Activated T-cell treated with anti-CD3 and anti-CD28 coated beads, Interleukin-2, amount 50 U/mL, for 24 hours (primary cell): Measurements from ENCODE around the gene COMMD2.

Source experiments
- DNase-seq: peaks from one replicate; pipeline ENCODE4 v3.0.0-alpha.2; 2020
- H3K27ac Mint-ChIP-seq: 2 replicates; pipeline ENCODE4 v1.8.0; 2020; ENCODE audit warnings: mild to moderate bottlenecking, mixed read lengths
- H3K27me3 Mint-ChIP-seq: 2 replicates; pipeline ENCODE4 v1.8.0; 2020; ENCODE audit warnings: mixed read lengths
- H3K36me3 Mint-ChIP-seq: 2 replicates; pipeline ENCODE4 v1.8.0; 2020; ENCODE audit warnings: low read depth, mixed read lengths
- H3K4me1 Mint-ChIP-seq: 2 replicates; pipeline ENCODE4 v1.8.0; 2020; ENCODE audit warnings: low read depth, mixed read lengths
- H3K4me3 Mint-ChIP-seq: 2 replicates; pipeline ENCODE4 v1.8.0; 2020; ENCODE audit warnings: mild to moderate bottlenecking, moderate library complexity, mixed read lengths
- H3K9me3 Mint-ChIP-seq: 2 replicates; pipeline ENCODE4 v1.8.0; 2020; ENCODE audit warnings: mixed read lengths

Gene COMMD2

GRCh38 chr3:149772861-149773260 lies 20.6 kb upstream of the COMMD2 start:
- no peak for DNase-seq
- H3K36me3 Mint-ChIP-seq, result no peaks in the 10 kb centered on the region
- H3K27ac Mint-ChIP-seq, result no peak overlapping the region
- H3K4me3 Mint-ChIP-seq, result no peak overlapping the region
- H3K9me3 Mint-ChIP-seq, result no peaks in the 10 kb centered on the region
- peaks cover 10% of the 10 kb centered on the region for H3K27me3 Mint-ChIP-seq
- no peaks in the 10 kb centered on the region for H3K4me1 Mint-ChIP-seq

- H3K27me3 Mint-ChIP-seq, result peaks cover 17% of the 10 kb centered on the region
- no peaks in the 10 kb centered on the region for H3K36me3 Mint-ChIP-seq
- no peaks in the 10 kb centered on the region for H3K9me3 Mint-ChIP-seq
- peak; percentile 33 for DNase-seq
- no peaks in the 10 kb centered on the region for H3K4me1 Mint-ChIP-seq
- no peak overlapping the region for H3K4me3 Mint-ChIP-seq
- no peak overlapping the region for H3K27ac Mint-ChIP-seq
These were observed 19.5 kb upstream of the COMMD2 start for GRCh38 chr3:149771652-149772271.

DNA sequence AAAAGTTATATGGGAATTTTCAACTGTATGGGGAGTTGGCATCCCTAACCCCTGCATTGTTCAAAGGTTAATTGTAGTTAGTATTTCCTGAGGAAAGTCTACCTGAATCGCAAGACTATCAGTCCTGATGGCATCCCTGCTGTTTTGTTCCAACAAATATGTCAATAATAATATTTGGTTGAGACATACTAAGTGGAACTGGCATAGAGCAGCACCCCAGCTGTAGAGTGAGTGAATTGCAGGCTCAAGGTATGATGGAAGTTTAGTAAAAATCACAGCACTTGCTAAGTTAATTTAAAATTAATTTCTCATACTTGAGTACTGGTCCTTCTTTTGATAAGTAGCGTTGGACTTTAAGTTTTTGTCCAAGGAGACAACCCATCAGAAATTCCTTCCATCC lies 18.0 kb upstream of the COMMD2 start:
- no peak for DNase-seq
- Mint-ChIP-seq H3K9me3 (no peaks in the 10 kb centered on the region), H3K4me3 (no peak overlapping the region), H3K27me3 (peaks cover 30% of the 10 kb centered on the region), H3K36me3 (no peaks in the 10 kb centered on the region), H3K27ac (no peak overlapping the region), H3K4me1 (no peaks in the 10 kb centered on the region)

DNA sequence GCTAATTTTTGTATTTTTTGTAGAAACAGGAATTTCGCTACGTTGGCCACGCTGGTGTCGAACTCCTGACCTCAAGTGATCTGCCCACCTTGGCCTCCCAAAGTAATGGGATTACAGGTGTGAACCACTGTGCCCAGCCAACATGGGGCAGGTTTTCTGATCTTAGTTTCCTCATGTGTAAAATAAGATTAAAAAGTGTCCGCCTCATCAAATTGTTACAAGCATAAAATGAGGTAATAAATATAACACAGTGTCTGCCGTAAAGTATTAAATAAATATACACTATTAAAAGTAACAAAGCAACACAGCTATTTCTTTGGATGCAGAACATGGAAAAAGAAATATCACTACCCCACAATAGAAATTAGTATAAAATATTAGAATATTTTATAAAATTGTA lies 16.4 kb upstream of the COMMD2 start:
- DNase-seq, result no peak
- Mint-ChIP-seq H3K4me3 (no peak overlapping the region), H3K27ac (no peak overlapping the region), H3K36me3 (no peaks in the 10 kb centered on the region), H3K27me3 (peaks cover 38% of the 10 kb centered on the region), H3K4me1 (no peaks in the 10 kb centered on the region), H3K9me3 (no peaks in the 10 kb centered on the region)

DNA sequence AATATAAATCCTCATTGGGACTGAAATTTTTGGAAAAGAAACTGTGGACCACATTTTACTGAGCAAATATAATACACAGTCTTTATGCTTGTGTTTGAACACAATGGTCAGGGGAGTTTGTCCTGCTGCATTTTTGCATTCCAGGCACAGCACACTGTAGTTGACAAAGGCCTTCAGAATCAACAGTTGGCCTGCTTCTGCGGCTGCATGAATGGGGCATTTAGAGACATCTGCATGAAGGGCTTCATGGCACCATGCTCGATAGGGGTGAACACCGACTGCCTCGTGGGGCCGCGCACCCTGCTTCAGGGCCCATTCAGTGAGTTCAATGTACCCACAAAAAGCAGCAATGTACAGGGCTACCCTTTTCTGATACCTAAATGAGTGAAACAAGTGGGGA lies 15.4 kb upstream of the COMMD2 start:
- no peak overlapping the region for H3K27ac Mint-ChIP-seq
- H3K27me3 Mint-ChIP-seq, result peaks cover 38% of the 10 kb centered on the region
- no peak overlapping the region for H3K4me3 Mint-ChIP-seq
- no peaks in the 10 kb centered on the region for H3K4me1 Mint-ChIP-seq
- no peak for DNase-seq
- no peaks in the 10 kb centered on the region for H3K9me3 Mint-ChIP-seq
- no peaks in the 10 kb centered on the region for H3K36me3 Mint-ChIP-seq

DNA sequence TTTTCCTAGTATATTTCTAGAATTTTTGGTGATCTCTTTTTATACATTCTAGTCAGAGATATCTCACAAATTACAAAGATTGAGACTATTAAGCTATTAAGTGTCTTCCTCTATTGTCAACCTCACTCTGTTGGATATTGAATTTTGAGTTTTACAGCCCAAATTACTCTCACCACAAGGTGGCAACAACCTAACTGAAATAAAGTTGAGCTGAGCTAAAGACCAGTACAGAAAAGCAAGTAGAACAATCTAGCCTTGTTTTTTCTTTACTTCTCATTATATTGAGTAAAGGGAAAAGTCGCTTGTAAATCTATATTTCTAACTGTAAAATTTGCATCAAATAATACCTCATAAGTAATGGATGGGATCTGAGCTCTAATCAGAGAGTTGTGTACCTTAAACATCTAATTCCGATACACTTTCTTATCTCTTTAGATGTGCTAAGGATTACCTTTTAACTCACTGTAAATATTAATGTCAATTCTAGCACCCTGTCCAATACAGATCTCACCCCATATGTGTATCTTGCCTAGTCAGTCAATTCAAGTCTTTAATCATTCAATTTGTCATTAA lies 13.6 kb upstream of the COMMD2 start:
- H3K27ac Mint-ChIP-seq, result no peak overlapping the region
- H3K9me3 Mint-ChIP-seq, result no peaks in the 10 kb centered on the region
- no peak for DNase-seq
- H3K4me1 Mint-ChIP-seq, result no peaks in the 10 kb centered on the region
- H3K4me3 Mint-ChIP-seq, result no peak overlapping the region
- peaks cover 32% of the 10 kb centered on the region for H3K27me3 Mint-ChIP-seq
- no peaks in the 10 kb centered on the region for H3K36me3 Mint-ChIP-seq

- Mint-ChIP-seq H3K27me3 (peaks cover 38% of the 10 kb centered on the region), H3K4me1 (no peaks in the 10 kb centered on the region), H3K4me3 (no peak overlapping the region), H3K27ac (no peak overlapping the region), H3K36me3 (no peaks in the 10 kb centered on the region), H3K9me3 (no peaks in the 10 kb centered on the region)
- no peak for DNase-seq
These were observed 12.0 kb upstream of the COMMD2 start for GRCh38 chr3:149764302-149764701.

GRCh38 chr3:149763565-149764195 lies 11.4 kb upstream of the COMMD2 start:
- no peak for DNase-seq
- Mint-ChIP-seq H3K27ac (no peak overlapping the region), H3K36me3 (no peaks in the 10 kb centered on the region), H3K4me1 (no peaks in the 10 kb centered on the region), H3K4me3 (no peak overlapping the region), H3K9me3 (no peaks in the 10 kb centered on the region), H3K27me3 (peaks cover 41% of the 10 kb centered on the region)

- Mint-ChIP-seq H3K36me3 (peaks cover 31% of the 10 kb centered on the region), H3K4me3 (peak overlapping the region; percentile 98), H3K27me3 (peaks cover 4% of the 10 kb centered on the region), H3K4me1 (peaks cover 33% of the 10 kb centered on the region), H3K27ac (no peak overlapping the region), H3K9me3 (no peaks in the 10 kb centered on the region)
- DNase-seq, result no peak
These were observed 1.4 kb upstream of the COMMD2 start for GRCh38 chr3:149753717-149754116.

- peaks cover 4% of the 10 kb centered on the region for H3K27me3 Mint-ChIP-seq
- peak overlapping the region; percentile 98 for H3K4me3 Mint-ChIP-seq
- peaks cover 41% of the 10 kb centered on the region for H3K36me3 Mint-ChIP-seq
- DNase-seq, result no peak
- no peaks in the 10 kb centered on the region for H3K9me3 Mint-ChIP-seq
- H3K4me1 Mint-ChIP-seq, result peaks cover 39% of the 10 kb centered on the region
- H3K27ac Mint-ChIP-seq, result peak overlapping the region; percentile 97
These were observed 473 bp upstream of the COMMD2 start for GRCh38 chr3:149752788-149753136.

- DNase-seq, result no peak
- H3K4me3 Mint-ChIP-seq, result peak overlapping the region; percentile 98
- H3K36me3 Mint-ChIP-seq, result peaks cover 52% of the 10 kb centered on the region
- no peaks in the 10 kb centered on the region for H3K9me3 Mint-ChIP-seq
- peak overlapping the region; percentile 97 for H3K27ac Mint-ChIP-seq
- H3K4me1 Mint-ChIP-seq, result peaks cover 41% of the 10 kb centered on the region
- no peaks in the 10 kb centered on the region for H3K27me3 Mint-ChIP-seq
These were observed 738 bp downstream of the COMMD2 start for GRCh38 chr3:149751551-149751950.

GRCh38 chr3:149744606-149745005 lies 7.7 kb downstream of the COMMD2 start:
- H3K4me3 Mint-ChIP-seq, result no peak overlapping the region
- H3K4me1 Mint-ChIP-seq, result peaks cover 19% of the 10 kb centered on the region
- H3K9me3 Mint-ChIP-seq, result no peaks in the 10 kb centered on the region
- H3K27ac Mint-ChIP-seq, result no peak overlapping the region
- H3K27me3 Mint-ChIP-seq, result no peaks in the 10 kb centered on the region
- DNase-seq, result no peak
- H3K36me3 Mint-ChIP-seq, result peaks cover 89% of the 10 kb centered on the region

DNA sequence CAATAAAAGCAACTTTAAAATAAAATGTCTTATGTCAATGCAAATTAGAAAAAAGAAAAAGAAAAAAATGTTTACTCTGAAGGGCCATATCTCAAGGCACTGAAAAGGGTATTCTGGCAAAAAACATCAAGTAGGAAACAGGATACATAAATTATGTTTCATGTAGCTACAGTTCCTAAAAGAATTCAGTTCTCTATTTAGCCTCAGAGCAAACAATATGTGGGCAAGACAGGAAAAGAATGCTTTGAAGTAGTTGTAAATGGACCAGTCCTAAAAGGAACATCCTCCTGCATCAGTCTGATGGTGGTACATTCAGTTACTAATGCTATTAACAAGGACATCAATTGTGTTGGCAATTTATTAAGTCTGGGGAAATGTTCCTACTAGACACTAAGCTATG lies 8.1 kb downstream of the COMMD2 start:
- DNase-seq, result no peak
- Mint-ChIP-seq H3K36me3 (peaks cover 89% of the 10 kb centered on the region), H3K27ac (peak overlapping the region; percentile 2), H3K27me3 (no peaks in the 10 kb centered on the region), H3K4me1 (peaks cover 19% of the 10 kb centered on the region), H3K9me3 (no peaks in the 10 kb centered on the region), H3K4me3 (no peak overlapping the region)

- no peak for DNase-seq
- H3K4me3 Mint-ChIP-seq, result no peak overlapping the region
- H3K4me1 Mint-ChIP-seq, result peaks cover 5% of the 10 kb centered on the region
- H3K9me3 Mint-ChIP-seq, result no peaks in the 10 kb centered on the region
- H3K36me3 Mint-ChIP-seq, result peaks cover 62% of the 10 kb centered on the region
- H3K27ac Mint-ChIP-seq, result no peak overlapping the region
- H3K27me3 Mint-ChIP-seq, result no peaks in the 10 kb centered on the region
These were observed 12.9 kb downstream of the COMMD2 start for GRCh38 chr3:149739396-149739795.

DNA sequence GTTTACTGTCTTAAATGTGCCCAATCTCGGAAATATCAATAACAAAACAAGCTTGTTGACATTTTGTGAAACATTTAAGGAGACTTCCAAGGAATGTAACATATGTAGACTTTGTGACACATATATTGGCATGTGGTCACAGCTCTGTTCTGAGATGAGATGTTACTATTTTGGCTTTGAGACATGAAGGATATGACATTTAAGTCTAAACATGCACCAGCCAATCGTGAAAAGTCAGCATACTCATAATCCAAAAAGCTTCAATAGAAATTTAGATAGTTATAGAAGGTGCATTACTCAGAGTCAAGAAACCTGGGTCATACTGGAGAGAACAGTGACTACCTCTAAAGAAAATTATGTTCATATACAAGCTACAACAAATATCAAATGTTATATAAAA lies 13.4 kb downstream of the COMMD2 start:
- no peaks in the 10 kb centered on the region for H3K27me3 Mint-ChIP-seq
- H3K4me3 Mint-ChIP-seq, result no peak overlapping the region
- no peak for DNase-seq
- H3K27ac Mint-ChIP-seq, result no peak overlapping the region
- no peaks in the 10 kb centered on the region for H3K9me3 Mint-ChIP-seq
- H3K36me3 Mint-ChIP-seq, result peaks cover 57% of the 10 kb centered on the region
- peaks cover 5% of the 10 kb centered on the region for H3K4me1 Mint-ChIP-seq

- H3K4me1 Mint-ChIP-seq, result peaks cover 5% of the 10 kb centered on the region
- no peak for DNase-seq
- H3K9me3 Mint-ChIP-seq, result no peaks in the 10 kb centered on the region
- H3K36me3 Mint-ChIP-seq, result peaks cover 40% of the 10 kb centered on the region
- no peaks in the 10 kb centered on the region for H3K27me3 Mint-ChIP-seq
- no peak overlapping the region for H3K4me3 Mint-ChIP-seq
- H3K27ac Mint-ChIP-seq, result no peak overlapping the region
These were observed 15.4 kb downstream of the COMMD2 start for GRCh38 chr3:149736953-149737205.
